Immature natural killer cell (primary cell): ENCODE results near the gene CCSAP. TPM values are rescaled to one million over a fixed set of nuclear protein-coding genes. Genes with fewer than 3 reads are reported as not detected.

Experiments
- DNase-seq, 3 donors: peaks; one replicate each; pipeline ENCODE4 v3.0.0; 2022; ENCODE audit warnings: mixed read lengths in 1 of 3
- H3K27ac Mint-ChIP-seq, 6 donors: one replicate each; pipeline ENCODE4 v1.8.0; 2020; ENCODE audit warnings: mixed read lengths in 6 of 6, mild to moderate bottlenecking in 5 of 6, inconsistent platforms in 4 of 6, moderate library complexity in 3 of 6
- H3K27me3 Mint-ChIP-seq, 3 donors: one replicate each; pipeline ENCODE4 v1.8.0; 2020 to 2021; ENCODE audit warnings: low read depth in 3 of 3, mild to moderate bottlenecking in 3 of 3, mixed read lengths in 3 of 3, moderate library complexity in 3 of 3, inconsistent platforms in 1 of 3
- H3K36me3 Mint-ChIP-seq, 3 donors: one replicate each; pipeline ENCODE4 v1.8.0; 2020; ENCODE audit warnings: mixed read lengths in 3 of 3, inconsistent platforms in 2 of 3, mild to moderate bottlenecking in 2 of 3
- H3K4me1 Mint-ChIP-seq, 2 donors: one replicate each; pipeline ENCODE4 v1.8.0; 2020; ENCODE audit warnings: inconsistent platforms in 2 of 2, mild to moderate bottlenecking in 2 of 2, mixed read lengths in 2 of 2, moderate library complexity in 1 of 2
- H3K4me3 Mint-ChIP-seq, 5 donors: one replicate each; pipeline ENCODE4 v1.8.0; 2020; ENCODE audit warnings: mild to moderate bottlenecking in 5 of 5, mixed read lengths in 5 of 5, inconsistent platforms in 3 of 5, moderate library complexity in 3 of 5
- H3K9me3 Mint-ChIP-seq, 6 donors: one replicate each; pipeline ENCODE4 v1.8.0; 2020; ENCODE audit warnings: mild to moderate bottlenecking in 6 of 6, mixed read lengths in 6 of 6, inconsistent platforms in 4 of 6, moderate library complexity in 3 of 6
- polyA plus RNA-seq, 3 donors: library from polyadenylated mRNA; unstranded; fragments of 300-500 nt; fragmentation: Illumina TruSeq; gene quantifications; one replicate each; pipeline ENCODE4 v1.2.3, GENCODE V29; 2021

The CCSAP gene
- polyA plus RNA-seq, 3 donors from 2014 or later = 1.6 to 2.7 (median 1.8) TPM

GRCh38 chr1:229376521-229376920 lies 33.7 kb upstream of the CCSAP start:
- Mint-ChIP-seq H3K27me3 (peaks cover 0 to 7% (median 6%) of the 10 kb centered on the region in 3 donors), H3K9me3 (no peaks in the 10 kb centered on the region), H3K4me3 (no peak overlapping the region), H3K27ac (no peak overlapping the region), H3K4me1 (no peaks in the 10 kb centered on the region), H3K36me3 (no peaks in the 10 kb centered on the region)
- no peak for DNase-seq

- no peak overlapping the region for H3K4me3 Mint-ChIP-seq
- no peak for DNase-seq
- no peak overlapping the region for H3K27ac Mint-ChIP-seq
- no peaks in the 10 kb centered on the region for H3K4me1 Mint-ChIP-seq
- peaks cover 0 to 7% (median 6%) of the 10 kb centered on the region in 3 donors for H3K27me3 Mint-ChIP-seq
- H3K36me3 Mint-ChIP-seq = no peaks in the 10 kb centered on the region
- H3K9me3 Mint-ChIP-seq = no peaks in the 10 kb centered on the region
These were observed 31.6 kb upstream of the CCSAP start for GRCh38 chr1:229374485-229374884.

DNA sequence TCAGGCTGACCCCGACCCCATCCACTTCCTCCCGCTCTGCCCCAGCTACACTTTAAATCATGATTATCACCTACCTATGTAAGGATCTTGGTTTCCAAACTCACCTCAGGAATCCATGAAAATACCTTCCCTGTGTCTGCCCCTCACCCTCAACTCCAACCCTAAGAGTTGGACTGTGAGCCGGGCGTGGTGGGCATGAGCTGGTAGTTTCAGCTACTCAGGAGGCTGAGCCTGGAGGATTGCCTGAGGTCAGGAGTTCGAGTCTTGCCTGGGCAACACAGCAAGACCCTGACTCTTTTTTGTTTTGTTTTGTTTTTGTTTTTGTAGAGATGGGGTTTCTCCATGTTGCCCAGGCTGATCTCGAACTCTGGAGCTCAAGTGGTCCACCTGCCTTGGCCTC lies 30.5 kb upstream of the CCSAP start:
- no peak overlapping the region for H3K27ac Mint-ChIP-seq
- H3K9me3 Mint-ChIP-seq = no peaks in the 10 kb centered on the region
- DNase-seq = no peak
- no peak overlapping the region for H3K4me3 Mint-ChIP-seq
- H3K4me1 Mint-ChIP-seq = no peaks in the 10 kb centered on the region
- no peaks in the 10 kb centered on the region for H3K36me3 Mint-ChIP-seq
- peaks cover 0 to 4% (median 2%) of the 10 kb centered on the region in 3 donors for H3K27me3 Mint-ChIP-seq

DNA sequence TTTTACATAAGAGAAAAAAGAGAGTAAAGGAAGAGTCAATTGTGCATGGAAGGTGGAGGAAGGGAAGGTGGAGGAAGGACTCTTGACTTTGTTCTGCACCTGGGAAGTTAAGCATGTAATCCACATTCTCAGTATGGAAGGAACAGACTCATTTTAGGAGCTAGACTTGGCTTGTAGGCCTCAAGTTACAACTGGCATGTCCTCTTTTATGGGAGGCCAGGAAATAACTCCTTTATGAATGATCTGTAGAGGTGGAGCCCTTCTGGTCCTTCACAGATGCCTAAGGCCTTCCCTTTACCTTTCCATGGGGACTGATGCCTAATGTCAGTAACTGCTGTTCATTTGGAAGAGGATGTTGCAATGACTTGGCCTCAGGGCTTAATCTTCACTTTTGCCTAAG lies 29.4 kb upstream of the CCSAP start:
- Mint-ChIP-seq H3K27ac (no peak overlapping the region), H3K27me3 (peaks cover 2 to 6% (median 2%) of the 10 kb centered on the region in 3 donors), H3K9me3 (no peaks in the 10 kb centered on the region), H3K36me3 (no peaks in the 10 kb centered on the region), H3K4me3 (no peak overlapping the region), H3K4me1 (peaks cover 2 to 4% of the 10 kb centered on the region in 2 donors)
- DNase-seq = no peak

GRCh38 chr1:229371624-229372023 lies 28.8 kb upstream of the CCSAP start:
- Mint-ChIP-seq H3K9me3 (no peaks in the 10 kb centered on the region), H3K4me1 (peaks cover 2 to 4% of the 10 kb centered on the region in 2 donors), H3K4me3 (no peak overlapping the region), H3K27me3 (peaks cover 2 to 6% (median 2%) of the 10 kb centered on the region in 3 donors), H3K27ac (no peak overlapping the region), H3K36me3 (no peaks in the 10 kb centered on the region)
- DNase-seq = no peak

GRCh38 chr1:229370601-229371021 lies 27.8 kb upstream of the CCSAP start:
- Mint-ChIP-seq H3K27ac (no peak overlapping the region), H3K9me3 (no peaks in the 10 kb centered on the region), H3K4me1 (peaks cover 2 to 4% of the 10 kb centered on the region in 2 donors), H3K36me3 (no peaks in the 10 kb centered on the region), H3K4me3 (no peak overlapping the region), H3K27me3 (peaks cover 2 to 6% (median 2%) of the 10 kb centered on the region in 3 donors)
- no peak for DNase-seq

GRCh38 chr1:229368347-229368746 lies 25.5 kb upstream of the CCSAP start:
- H3K27me3 Mint-ChIP-seq = peaks cover 2 to 8% (median 5%) of the 10 kb centered on the region in 3 donors
- H3K4me3 Mint-ChIP-seq = no peak overlapping the region
- peak overlapping the region in 2 of 6 donors; percentile 24 to 28 for H3K27ac Mint-ChIP-seq
- H3K4me1 Mint-ChIP-seq = peaks cover 2 to 4% of the 10 kb centered on the region in 2 donors
- no peak for DNase-seq
- no peaks in the 10 kb centered on the region for H3K36me3 Mint-ChIP-seq
- H3K9me3 Mint-ChIP-seq = no peaks in the 10 kb centered on the region

GRCh38 chr1:229365569-229365968 lies 22.7 kb upstream of the CCSAP start:
- Mint-ChIP-seq H3K36me3 (no peaks in the 10 kb centered on the region), H3K4me1 (peaks cover 2 to 4% of the 10 kb centered on the region in 2 donors), H3K27me3 (peaks cover 2 to 12% (median 5%) of the 10 kb centered on the region in 3 donors), H3K4me3 (no peak overlapping the region), H3K9me3 (no peaks in the 10 kb centered on the region), H3K27ac (no peak overlapping the region)
- DNase-seq = no peak

- Mint-ChIP-seq H3K27ac (no peak overlapping the region), H3K4me1 (peaks cover 2 to 4% of the 10 kb centered on the region in 2 donors), H3K27me3 (peaks cover 2 to 12% (median 7%) of the 10 kb centered on the region in 3 donors), H3K4me3 (no peak overlapping the region), H3K9me3 (peaks cover 0 to under 1% (median 0%) of the 10 kb centered on the region in 6 donors), H3K36me3 (no peaks in the 10 kb centered on the region)
- DNase-seq = no peak
These were observed 21.6 kb upstream of the CCSAP start for GRCh38 chr1:229364207-229365065.

DNA sequence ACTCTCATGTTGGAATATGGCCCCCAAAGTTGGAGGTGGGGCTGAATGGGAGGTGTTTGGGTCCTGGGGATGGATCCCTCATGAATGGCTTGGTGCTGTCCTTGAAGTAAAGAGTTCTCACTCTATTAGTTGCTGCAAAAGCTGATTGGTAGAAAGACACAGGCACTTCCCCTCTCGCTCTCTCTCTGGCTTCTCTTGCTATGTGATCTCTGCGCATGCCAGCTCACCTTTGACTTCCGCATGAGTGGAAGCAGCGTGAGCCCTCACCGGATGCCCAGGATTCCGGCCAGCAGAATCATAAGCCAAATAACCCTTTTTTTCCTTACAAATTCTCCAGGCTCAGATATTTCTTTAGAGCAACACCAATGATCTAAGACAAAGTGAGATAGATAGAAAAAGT lies 20.9 kb upstream of the CCSAP start:
- peaks cover 0 to 2% (median 0%) of the 10 kb centered on the region in 6 donors for H3K9me3 Mint-ChIP-seq
- H3K27me3 Mint-ChIP-seq = peaks cover 2 to 18% (median 7%) of the 10 kb centered on the region in 3 donors
- no peak overlapping the region for H3K4me3 Mint-ChIP-seq
- no peaks in the 10 kb centered on the region for H3K36me3 Mint-ChIP-seq
- H3K27ac Mint-ChIP-seq = no peak overlapping the region
- DNase-seq = no peak
- H3K4me1 Mint-ChIP-seq = peaks cover 2 to 4% of the 10 kb centered on the region in 2 donors

- H3K9me3 Mint-ChIP-seq = peaks cover 0 to 6% (median 0%) of the 10 kb centered on the region in 6 donors
- DNase-seq = no peak
- no peaks in the 10 kb centered on the region for H3K4me1 Mint-ChIP-seq
- no peak overlapping the region for H3K4me3 Mint-ChIP-seq
- H3K27ac Mint-ChIP-seq = no peak overlapping the region
- H3K36me3 Mint-ChIP-seq = no peaks in the 10 kb centered on the region
- peaks cover 8 to 28% (median 10%) of the 10 kb centered on the region in 3 donors for H3K27me3 Mint-ChIP-seq
These were observed 17.6 kb upstream of the CCSAP start for GRCh38 chr1:229360420-229360819.

DNA sequence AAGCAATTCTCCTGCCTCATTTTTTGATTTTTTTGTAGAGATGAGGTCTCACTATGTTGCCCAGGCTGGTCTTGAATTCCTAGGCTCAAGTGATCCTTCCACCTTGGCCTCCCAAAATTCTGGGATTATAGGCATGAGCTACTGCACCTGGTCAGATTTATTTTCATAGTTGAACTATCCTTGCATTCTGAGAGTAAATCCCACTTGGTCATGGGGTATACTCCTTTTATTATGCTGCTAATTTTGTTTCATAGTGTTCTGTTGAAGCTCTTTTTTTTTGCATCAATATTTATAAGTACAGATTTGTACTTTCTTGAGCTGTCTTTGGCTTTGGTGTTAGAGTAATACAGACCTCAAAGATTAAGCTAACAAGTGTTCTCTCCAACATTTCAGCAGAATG lies 12.8 kb upstream of the CCSAP start:
- Mint-ChIP-seq H3K27me3 (peaks cover 7 to 36% (median 9%) of the 10 kb centered on the region in 3 donors), H3K4me3 (no peak overlapping the region), H3K27ac (no peak overlapping the region), H3K9me3 (peaks cover 0 to 6% (median under 1%) of the 10 kb centered on the region in 6 donors), H3K36me3 (no peaks in the 10 kb centered on the region), H3K4me1 (no peaks in the 10 kb centered on the region)
- DNase-seq = no peak

DNA sequence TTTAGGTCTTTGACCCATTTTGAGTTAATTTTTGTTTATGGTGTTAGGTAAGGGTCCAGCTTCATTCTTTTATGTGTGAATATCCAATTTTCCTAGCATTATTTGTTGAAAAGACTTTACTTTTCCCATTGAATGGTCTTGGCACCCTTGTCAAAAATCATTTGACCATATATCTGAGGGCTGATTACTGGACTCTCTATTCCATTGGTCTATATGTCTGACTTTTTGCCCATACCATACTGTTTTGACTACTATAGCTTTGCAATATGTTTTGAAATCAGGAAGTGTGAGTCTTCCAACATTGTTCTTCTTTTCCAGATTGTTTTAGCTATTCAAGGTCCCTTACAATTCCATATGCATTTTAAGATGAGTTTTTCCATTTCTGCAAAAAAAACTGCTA lies 11.4 kb upstream of the CCSAP start:
- Mint-ChIP-seq H3K4me3 (no peak overlapping the region), H3K27me3 (peaks cover 5 to 36% (median 11%) of the 10 kb centered on the region in 3 donors), H3K4me1 (no peaks in the 10 kb centered on the region), H3K36me3 (no peaks in the 10 kb centered on the region), H3K9me3 (peaks cover 0 to 6% (median under 1%) of the 10 kb centered on the region in 6 donors), H3K27ac (no peak overlapping the region)
- no peak for DNase-seq

DNA sequence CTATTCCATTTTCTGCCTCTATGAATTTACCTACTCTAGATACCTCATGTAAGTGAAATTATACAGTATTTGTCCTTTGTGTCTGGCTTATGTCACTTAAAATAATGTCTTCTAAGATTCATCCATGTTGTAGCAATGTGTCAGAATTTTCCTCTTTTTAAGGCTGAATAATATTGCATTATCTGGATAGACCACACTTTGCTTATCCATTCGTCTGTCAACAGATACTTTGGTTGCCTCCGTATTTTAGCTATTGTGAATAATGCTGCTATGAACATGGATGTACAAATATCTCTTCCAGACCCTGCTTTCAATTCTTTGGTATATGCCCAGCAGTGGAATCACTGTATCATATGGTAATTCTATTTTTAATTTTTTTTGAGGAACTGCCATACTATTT lies 10.1 kb upstream of the CCSAP start:
- peaks cover 0 to 6% (median under 1%) of the 10 kb centered on the region in 6 donors for H3K9me3 Mint-ChIP-seq
- H3K27me3 Mint-ChIP-seq = peaks cover 3 to 33% (median 11%) of the 10 kb centered on the region in 3 donors
- no peaks in the 10 kb centered on the region for H3K36me3 Mint-ChIP-seq
- no peaks in the 10 kb centered on the region for H3K4me1 Mint-ChIP-seq
- H3K27ac Mint-ChIP-seq = no peak overlapping the region
- no peak for DNase-seq
- H3K4me3 Mint-ChIP-seq = no peak overlapping the region
